Head of caudate nucleus (tissue), 42 donors: Measurements from ENCODE around the gene LYST.
"Not testable (repeated sequence)": the region's sequence is repeated elsewhere in the genome, so short reads cannot be mapped to it uniquely, and the experiment has no call there.

Source experiments
- DNase-seq, 42 donors: peaks; one replicate each; pipeline versions ENCODE4 v3.0.0 to v3.0.0-alpha.2; 2020 to 2021; ENCODE audit warnings: mixed read lengths in 7 of 42
- intact Hi-C: fragments of 100-400 bp; cut with DNase I; formaldehyde crosslinking; loops from one replicate; pipeline ENCODE4 v1.15.0; 2022

Gene LYST, protein sequence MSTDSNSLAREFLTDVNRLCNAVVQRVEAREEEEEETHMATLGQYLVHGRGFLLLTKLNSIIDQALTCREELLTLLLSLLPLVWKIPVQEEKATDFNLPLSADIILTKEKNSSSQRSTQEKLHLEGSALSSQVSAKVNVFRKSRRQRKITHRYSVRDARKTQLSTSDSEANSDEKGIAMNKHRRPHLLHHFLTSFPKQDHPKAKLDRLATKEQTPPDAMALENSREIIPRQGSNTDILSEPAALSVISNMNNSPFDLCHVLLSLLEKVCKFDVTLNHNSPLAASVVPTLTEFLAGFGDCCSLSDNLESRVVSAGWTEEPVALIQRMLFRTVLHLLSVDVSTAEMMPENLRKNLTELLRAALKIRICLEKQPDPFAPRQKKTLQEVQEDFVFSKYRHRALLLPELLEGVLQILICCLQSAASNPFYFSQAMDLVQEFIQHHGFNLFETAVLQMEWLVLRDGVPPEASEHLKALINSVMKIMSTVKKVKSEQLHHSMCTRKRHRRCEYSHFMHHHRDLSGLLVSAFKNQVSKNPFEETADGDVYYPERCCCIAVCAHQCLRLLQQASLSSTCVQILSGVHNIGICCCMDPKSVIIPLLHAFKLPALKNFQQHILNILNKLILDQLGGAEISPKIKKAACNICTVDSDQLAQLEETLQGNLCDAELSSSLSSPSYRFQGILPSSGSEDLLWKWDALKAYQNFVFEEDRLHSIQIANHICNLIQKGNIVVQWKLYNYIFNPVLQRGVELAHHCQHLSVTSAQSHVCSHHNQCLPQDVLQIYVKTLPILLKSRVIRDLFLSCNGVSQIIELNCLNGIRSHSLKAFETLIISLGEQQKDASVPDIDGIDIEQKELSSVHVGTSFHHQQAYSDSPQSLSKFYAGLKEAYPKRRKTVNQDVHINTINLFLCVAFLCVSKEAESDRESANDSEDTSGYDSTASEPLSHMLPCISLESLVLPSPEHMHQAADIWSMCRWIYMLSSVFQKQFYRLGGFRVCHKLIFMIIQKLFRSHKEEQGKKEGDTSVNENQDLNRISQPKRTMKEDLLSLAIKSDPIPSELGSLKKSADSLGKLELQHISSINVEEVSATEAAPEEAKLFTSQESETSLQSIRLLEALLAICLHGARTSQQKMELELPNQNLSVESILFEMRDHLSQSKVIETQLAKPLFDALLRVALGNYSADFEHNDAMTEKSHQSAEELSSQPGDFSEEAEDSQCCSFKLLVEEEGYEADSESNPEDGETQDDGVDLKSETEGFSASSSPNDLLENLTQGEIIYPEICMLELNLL (N-terminal part only)

DNA sequence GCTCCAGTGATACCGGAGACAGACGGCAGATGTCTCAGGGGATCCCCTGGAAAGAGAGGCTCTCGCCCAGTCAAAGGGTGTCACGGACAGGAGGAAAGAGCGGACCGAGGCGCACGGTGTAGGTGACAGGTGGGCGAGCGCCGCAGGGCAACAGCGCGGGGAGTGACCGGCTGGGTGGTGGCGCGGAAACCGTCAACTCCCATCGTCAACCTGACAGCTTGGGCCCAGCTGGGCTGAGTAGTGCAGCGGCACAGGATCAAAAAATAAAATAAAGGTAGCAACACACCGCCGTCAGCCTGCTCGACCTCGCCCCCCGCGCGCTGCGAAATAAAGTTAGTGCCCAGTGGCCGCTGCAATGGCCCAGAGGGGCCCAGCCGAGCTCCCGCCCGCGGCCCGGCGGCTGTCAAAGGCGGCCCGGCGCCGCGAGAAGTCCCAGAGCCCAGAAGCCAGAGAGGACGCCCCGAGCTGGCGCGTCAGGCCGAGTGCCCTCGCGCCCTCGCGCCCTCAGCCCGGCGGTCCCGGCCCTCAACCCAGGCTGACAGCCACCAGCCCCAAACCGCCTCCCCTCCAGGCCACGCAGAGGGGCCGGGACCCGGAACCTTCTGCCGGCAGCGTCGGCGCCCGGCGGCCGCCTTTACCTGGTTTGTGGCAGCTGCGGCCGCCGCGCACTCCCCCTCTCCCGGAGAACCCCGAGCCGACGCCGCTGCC, at the start of gene LYST:
TSS of gene LYST (minus strand) at position 702 of the 708 bp plus-strand sequence. CDS start 36,489 bp downstream, outside the sequence.
- DNase-seq = peak in 41 of 42 donors; percentile 9 to 74 (median 45)
- intact Hi-C loops = loop anchor here (5.0 kb wide), 1 partner anchor 106 kb away; no protein-coding TSS in a partner anchor

DNA sequence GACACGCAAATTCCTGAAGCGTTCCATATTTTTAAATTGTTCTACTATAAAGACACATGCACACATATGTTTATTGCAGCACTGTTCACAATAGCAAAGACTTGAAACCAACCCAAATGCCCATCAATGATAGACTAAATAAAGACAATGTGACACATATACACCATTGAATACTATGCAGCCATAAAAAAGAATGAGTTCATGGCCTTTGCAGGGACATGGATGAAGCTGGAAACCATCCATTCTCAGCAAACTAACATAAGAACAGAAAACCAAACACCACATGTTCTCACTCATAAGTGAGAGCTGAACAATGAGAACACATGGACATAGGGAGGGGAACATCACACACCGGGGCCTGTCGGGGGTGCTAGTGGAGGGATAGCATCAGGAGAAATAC, 48.8 kb upstream of the LYST start:
- DNase-seq, intact Hi-C loops: not testable (repeated sequence)

DNA sequence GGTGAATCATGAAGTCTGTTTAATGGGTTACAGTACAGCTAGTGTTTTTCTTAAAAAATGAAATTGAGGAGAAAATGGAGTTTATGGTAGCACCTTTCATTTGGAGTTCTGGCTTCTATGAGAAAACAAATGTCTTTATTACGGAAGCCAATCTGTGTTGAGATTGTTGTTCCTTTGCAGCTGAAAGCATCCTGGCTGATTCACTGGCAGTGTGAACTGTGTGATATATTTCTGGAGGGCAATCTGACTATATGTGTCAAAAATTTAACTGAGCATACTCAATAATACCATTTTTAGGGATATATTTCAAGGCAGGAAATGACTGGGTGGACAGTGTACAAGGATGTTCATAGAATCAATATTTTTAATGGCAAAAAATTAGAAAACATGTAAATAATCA, 46.6 kb upstream of the LYST start:
- intact Hi-C loops = no loop called here
- DNase-seq = no peak

DNA sequence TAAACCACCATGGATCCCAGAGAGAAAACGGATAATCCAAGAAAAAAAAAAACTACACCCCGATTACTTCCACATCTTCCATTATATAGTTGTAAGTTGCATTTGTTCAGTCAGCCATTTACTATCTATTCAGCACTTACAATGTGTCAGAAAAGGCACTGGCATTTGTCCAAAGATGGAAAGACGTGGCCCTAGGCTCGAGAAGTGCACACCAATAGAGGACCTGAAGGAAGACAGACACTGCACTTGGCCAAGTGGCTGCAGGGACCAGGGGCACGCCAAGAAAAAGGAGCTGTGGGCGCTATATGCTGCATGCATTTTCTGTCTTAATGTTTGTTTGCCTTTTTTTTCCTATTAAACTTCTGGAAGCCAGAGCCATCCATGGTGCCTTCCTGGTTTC, 45.2 kb upstream of the LYST start:
- intact Hi-C loops = no loop called here
- no peak for DNase-seq

DNA sequence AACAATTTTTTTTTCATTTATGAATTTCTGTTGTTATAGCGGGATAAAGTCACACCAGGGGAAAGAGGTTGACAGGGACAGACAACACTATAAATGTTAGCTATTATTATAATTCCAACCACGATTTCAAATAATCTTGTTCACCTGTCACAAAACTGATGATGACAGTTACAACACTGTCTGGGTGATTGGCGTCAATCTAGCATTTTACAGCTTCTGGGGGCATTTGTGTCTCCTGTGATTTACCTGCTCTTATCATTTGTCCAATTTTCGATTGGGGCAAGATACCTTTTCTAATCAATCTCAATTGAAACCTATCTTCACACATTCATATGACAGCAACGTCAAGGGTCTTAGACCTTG, 44.6 kb upstream of the LYST start:
- intact Hi-C loops = no loop called here
- no peak for DNase-seq

DNA sequence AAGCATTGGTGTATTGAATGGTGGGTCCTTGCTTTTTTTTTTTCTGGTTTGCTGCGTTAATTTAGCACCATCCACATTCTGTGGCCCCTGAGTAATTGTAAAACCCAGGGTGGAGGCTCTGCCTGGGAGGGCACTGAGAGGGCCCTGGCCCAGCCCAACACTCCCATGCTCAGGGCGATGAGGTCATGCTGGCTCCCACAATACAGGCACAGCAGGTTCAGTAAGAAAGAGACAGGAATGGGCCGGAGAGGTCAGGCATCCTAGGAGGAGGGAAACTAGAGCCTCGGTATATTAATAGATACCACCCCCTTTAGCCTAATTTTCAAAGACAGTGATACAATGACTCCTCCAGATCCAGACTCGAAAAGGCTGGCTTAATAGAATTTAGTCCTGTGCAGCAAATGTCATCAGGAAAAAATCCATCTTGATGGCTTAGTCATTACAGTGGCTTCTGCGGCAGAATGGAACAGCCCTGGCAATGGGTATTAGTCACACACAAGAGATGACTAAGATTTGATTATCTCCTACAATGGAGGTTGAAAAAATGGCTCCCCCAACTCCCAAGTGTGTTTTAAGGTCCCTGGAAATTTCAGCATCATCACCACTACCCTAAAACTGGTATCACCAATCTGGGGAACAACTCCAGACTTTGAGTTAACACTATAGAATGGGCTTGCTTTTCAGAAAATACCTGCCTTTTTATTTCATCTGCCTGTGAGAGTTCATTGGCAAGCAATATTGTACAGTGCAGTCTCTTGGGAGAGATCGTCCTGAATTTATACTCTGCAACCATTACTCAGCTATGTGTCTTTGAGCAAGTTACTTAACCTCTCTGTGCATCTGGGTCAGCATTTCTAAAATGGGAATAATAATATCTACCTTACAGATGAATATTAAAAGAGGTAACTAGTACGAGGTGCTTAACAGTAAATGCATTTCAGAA, 43.9 kb upstream of the LYST start:
- DNase-seq = peak in 26 of 42 donors; percentile 23 to 84 (median 53)
- intact Hi-C loops = no loop called here

DNA sequence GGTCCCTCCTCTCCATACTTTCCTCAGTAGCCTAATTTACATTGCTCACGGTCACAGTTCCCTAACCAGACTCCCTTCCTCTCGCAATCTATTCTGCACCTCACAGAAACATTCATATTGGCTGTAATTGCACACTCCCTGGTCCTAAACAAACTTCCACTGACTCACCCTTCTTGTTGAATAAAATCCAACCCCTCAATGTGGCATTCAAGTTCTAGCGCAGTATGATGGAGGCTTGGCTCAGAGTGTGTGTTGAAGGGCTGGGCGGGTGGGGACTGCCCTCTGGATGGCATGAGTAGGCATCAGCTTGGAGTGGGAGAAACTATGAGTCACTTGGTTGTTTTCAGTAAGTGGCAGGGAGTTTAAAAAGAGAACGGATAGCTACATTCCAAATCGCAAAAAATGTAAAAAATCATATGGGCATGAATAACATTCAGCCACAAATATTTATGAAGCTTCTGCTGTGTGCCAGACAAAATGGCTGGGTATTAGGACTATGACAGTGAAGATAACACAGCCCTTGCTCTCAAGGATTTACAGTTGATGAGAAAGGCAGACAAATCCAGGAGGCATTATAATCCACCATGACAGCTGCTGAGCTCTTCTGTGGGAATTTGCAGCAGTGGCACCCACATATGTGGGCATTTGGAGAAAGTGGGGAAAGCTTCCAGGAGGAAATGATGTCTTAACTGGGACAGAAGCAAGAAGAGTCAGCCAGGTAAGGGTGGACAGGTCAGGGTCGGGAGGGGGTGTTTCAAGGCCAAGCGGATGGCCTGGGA, 42.2 kb upstream of the LYST start:
- DNase-seq = peak in 16 of 42 donors; percentile 18 to 76 (median 40)
- intact Hi-C loops = no loop called here

DNA sequence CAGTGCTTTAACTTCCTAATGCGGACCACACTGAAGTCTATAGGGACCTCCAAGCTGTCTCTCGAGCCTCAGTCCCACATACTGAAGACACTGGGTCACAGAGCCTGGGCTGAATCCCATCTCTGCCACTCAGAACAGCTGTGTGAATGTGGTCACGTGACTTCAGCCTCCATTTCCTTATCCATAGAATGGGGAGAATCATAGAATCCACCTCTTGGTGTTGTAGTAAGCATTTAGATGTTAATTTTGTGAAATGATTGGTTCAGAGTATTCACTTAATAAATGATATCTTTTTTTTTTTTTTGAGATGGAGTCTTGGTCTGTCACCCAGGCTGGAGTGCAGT, 41.2 kb upstream of the LYST start:
- DNase-seq = no peak
- intact Hi-C loops = no loop called here

DNA sequence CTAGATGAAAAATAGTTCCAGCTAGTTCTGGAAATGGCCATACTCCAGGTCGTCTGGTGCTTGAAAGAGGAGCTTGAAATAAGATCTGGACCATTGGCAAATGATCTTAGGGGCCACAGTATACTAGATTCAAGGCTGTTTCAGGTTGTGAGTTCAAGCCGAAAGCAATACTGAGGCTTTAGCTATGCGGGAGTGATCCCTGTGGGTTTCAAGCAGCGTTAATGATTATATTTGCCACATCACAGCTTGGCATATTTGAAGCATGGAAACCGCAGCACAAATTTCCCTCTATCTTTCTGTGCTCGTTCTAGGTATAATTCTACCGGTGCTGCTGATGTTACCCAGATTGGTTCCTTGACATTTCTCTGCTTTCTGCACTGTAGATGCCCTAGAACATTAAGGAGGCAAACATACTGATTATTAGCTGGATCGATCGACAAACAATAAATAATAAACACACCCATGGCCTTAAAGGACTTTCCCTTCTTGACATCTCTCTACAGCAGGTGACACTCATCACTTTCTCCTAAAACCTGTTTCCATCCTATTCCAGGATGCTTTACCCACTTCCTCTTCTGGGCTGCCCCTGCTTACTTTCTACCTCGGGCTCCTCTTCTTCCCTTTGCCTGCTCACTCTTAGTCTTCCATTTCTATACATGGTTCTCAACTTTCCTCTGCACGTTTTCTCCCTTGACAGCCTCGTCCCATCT, 40.6 kb upstream of the LYST start:
- intact Hi-C loops = no loop called here
- no peak for DNase-seq

DNA sequence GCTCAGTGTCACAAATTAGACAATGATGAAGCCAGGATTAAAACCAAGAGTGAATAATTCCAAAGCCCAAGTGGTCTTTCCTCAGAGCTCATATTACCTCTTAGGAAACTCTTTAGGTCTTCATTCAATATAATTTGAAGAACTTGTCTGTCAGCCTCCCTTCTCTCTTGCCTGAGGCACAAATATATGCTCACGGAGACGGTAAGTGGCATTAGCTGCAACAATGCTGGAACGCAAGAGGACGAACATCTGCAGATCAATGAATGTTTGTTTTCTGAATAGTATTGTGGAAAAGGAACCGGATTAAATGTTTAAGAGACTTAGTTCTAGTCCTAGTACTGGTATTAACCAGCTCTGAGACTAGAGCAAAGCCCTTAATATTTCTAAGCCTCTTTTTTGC, 39.7 kb upstream of the LYST start:
- intact Hi-C loops = no loop called here
- no peak for DNase-seq

DNA sequence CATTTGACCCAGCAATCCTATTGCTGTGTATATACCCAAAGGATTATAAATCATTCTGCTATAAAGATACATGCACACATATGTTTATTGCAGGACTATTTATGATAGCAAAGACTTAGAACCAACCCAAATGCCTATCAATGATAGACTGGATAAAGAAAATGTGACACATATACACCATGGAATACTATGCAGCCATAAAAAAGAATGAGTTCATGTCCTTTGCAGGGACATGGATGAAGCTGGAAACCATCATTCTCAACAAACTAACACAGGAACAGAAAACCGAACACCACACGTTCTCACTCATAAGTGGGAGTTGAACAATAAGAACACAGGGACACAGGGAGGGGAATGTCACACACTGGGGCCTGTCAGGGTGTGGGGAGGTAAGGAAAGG, 37.1 kb upstream of the LYST start:
- DNase-seq, intact Hi-C loops: not testable (repeated sequence)

DNA sequence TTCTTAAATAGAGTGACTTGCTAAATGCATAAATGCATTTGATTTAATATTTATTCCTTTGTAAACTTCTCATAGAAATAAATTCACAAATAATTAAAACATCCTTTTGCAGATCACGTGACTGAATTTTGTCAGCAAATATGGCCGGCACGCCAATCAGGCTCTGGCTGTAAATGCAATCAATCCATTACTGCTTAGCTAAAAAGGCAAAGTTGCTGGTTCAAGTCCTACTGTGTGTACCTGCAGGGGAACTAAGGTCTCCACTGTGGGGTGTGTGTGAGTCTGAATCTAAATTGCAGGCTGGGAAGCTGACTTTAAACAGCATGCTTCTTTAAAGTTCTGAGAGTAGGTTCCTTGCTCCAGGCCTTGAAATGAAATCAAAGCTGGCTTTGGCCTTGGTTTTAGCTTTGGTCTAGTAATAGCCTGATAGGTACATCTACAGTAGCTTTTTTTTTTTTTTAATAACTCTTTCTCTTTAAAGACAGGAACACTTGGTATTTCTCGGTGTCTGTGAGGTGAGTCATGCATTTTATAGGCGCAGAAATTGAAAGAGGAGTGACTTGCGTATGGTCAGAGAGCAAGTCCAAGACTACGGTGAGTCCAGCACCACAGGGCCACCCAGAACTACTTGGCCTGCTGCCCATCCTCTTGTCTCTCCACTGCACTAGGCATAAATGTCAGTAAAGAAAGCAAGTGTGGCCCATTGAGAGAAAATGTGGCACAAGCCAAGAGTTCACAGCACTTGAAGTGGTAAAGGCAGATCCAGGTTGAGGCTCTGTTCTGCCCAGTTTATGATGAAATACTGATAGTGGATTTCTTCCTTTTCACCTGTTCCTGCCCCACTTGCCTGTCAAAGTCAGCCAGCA, 36.2 kb upstream of the LYST start:
- peak in 1 of 42 donors; percentile 11 for DNase-seq
- intact Hi-C loops = no loop called here

DNA sequence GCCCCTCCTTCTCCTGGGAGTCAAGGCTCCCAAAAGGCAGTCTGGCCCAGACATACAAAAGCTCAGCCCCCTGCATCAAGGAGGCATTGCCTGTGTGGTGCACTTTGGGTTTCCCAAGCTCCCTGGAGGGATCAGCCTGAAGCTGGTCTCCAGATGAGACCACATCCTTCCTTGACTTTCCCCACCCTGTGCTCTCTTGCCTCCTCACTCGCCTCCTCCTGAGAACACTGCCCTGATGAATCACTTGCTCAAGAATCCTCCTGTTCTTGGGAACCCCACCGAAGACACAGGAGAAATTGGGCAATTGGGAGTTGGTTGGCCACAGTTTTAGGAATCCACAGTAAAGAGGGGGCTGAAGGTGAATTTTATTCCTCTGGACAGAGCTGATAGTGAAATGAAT, 34.8 kb upstream of the LYST start:
- no peak for DNase-seq
- intact Hi-C loops = no loop called here

DNA sequence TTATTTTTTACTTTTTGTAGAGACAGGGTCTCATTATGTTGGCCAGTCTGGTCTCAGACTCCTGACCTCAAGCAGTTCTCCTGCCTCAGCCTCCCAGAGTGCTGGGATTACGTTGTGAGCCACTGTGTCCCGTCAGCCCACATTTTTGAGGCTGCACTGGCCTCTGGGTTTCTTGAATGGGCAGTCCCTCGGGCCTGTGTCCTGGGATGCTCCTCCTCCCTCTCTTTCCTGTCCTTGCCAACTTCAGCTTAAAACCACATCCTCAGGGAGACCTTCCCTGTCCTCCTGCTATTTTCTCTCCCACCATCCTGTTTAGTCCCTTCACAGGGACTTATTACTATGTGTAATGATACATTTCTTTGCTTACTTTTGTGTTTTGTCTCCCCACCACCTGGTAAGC, 31.4 kb upstream of the LYST start:
- intact Hi-C loops = no loop called here
- DNase-seq = no peak

DNA sequence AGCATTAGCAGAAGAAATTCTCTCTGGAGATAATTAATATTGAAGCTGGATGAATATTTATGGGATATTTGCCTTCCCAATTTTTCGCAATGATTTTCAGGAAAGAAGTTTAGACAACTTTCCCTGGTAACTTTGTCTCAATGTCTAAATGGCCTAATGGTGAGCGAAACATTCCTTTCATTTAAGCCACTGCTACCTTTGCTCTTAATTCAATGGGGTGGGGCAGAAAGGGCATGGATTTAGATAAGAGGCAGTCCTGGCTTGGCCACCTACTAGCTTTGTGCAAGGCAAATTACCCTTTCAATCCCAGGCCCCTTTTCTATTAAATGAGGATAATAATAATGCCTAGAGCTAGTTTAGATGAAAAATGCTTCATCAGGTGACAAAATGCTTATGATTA, 27.1 kb upstream of the LYST start:
- intact Hi-C loops = no loop called here
- no peak for DNase-seq
